ENCODE measurements around the gene SORBS1.

Gene SORBS1

GRCh38 chr10:95413588-95413987 is 147.6 kb downstream of the SORBS1 start:
- no peak for DNase-seq (ENCODE audit: low read depth)
- no peak for TF ChIP-seq CTCF (IDR thresholded peaks at IDR 0.05; ENCODE audit: control insufficient read depth, insufficient read depth, low read depth, low read length, missing control alignments)
- H3K4me3 ChIP-seq (ENCODE audit: control insufficient read depth, low read depth, low read length), result no peak overlapping the region

GRCh38 chr10:95411635-95412034 is 149.5 kb downstream of the SORBS1 start:
- H3K4me3 ChIP-seq (ENCODE audit: control insufficient read depth, low read depth, low read length), result no peak overlapping the region
- DNase-seq (ENCODE audit: low read depth), result no peak
- TF ChIP-seq CTCF (IDR thresholded peaks at IDR 0.05; ENCODE audit: control insufficient read depth, insufficient read depth, low read depth, low read length, missing control alignments), result no peak

GRCh38 chr10:95408983-95409873 is 151.9 kb downstream of the SORBS1 start:
- no peak for DNase-seq (ENCODE audit: low read depth)
- TF ChIP-seq CTCF (IDR thresholded peaks at IDR 0.05; ENCODE audit: control insufficient read depth, insufficient read depth, low read depth, low read length, missing control alignments), result no peak
- no peak overlapping the region for H3K4me3 ChIP-seq (ENCODE audit: control insufficient read depth, low read depth, low read length)

GRCh38 chr10:95408148-95408960 is 152.8 kb downstream of the SORBS1 start:
- H3K4me3 ChIP-seq (ENCODE audit: control insufficient read depth, low read depth, low read length), result no peak overlapping the region
- TF ChIP-seq CTCF (IDR thresholded peaks at IDR 0.05; ENCODE audit: control insufficient read depth, insufficient read depth, low read depth, low read length, missing control alignments), result no peak
- no peak for DNase-seq (ENCODE audit: low read depth)

- no peak overlapping the region for H3K4me3 ChIP-seq (ENCODE audit: control insufficient read depth, low read depth, low read length)
- TF ChIP-seq CTCF (IDR thresholded peaks at IDR 0.05; ENCODE audit: control insufficient read depth, insufficient read depth, low read depth, low read length, missing control alignments), result no peak
Measured at GRCh38 chr10:95407546-95407945, 153.6 kb downstream of the SORBS1 start.

GRCh38 chr10:95406651-95407280 is 154.4 kb downstream of the SORBS1 start:
- no peak for DNase-seq (ENCODE audit: low read depth)
- TF ChIP-seq CTCF (IDR thresholded peaks at IDR 0.05; ENCODE audit: control insufficient read depth, insufficient read depth, low read depth, low read length, missing control alignments), result no peak
- H3K4me3 ChIP-seq (ENCODE audit: control insufficient read depth, low read depth, low read length), result no peak overlapping the region

More at GRCh38 chr10:95407546-95407945, 153.6 kb downstream of the SORBS1 start:
- DNase-seq (ENCODE audit: low read depth), result no peak

Data from AG09309 (cell line).